Kasumi-1 (cell line): ENCODE measurements around the gene OGFOD1.
"Not testable (repeated sequence)": the region's sequence is repeated elsewhere in the genome, so short reads cannot be mapped to it uniquely, and the experiment has no call there.

ENCODE experiments used
- DNase-seq, 2 experiments: peaks; one replicate each; lab custom pipeline; 2025; lab: John Stamatoyannopoulos, UW

OGFOD1 gene

DNA sequence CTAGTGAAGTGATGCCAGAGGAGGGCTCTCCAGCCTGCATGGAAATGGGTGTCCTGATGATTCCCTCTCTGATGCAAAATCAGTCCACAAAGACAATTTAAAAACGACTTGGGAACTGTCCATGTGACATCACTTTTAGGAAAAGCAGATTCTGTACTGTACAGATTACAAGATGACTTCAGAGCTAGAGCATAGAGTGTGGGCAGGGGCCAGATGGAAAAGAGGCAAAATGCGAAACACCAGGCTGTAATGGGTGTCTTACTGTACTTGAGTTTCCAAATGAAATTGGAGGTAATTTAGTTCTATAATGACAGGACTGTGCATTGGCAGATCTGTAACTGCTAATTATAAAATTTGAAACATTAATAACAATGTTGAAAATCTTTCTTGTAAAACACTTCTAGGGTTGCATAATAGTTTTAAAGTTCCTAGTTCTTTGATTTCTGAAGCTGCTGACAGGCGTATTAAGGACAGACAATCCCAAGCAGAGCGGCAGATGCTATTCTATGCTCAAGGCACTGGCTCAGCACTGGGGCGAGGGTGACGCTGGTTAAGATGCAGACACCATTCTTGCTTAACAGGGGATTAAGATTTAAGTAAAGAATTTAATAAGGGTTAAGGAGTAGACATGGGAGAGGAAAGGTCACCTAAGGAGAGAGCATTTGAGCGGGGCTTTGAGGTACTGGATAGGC is 29.6 kb downstream of the OGFOD1 start:
- no peak for DNase-seq

GRCh38 chr16:56481468-56482122 is 30.2 kb downstream of the OGFOD1 start:
- no peak for DNase-seq

DNA sequence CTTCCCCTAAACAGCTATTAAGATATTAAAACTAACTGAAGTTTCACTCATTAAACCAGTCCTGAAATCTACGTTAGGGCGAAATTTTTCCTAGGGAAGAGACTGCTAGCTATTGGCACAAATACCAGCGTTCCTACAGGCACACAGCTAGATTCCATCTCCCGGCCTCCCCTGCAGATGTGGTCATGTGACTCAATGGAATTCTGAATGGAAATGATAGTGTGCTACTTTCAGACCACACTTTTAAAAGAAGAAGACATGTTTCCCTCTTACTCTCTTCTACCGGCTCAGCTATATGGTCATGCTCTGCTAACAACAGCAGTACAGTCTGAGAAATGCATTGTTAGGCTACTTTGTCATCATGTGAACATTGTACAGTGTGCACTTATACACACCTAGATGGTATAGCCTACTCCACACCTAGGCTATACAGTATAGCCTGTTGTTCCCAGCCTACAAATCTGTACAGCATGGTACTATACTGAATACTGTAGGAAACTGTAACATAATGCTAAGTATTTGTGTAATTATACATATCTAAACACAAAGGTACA is 31.4 kb downstream of the OGFOD1 start:
- DNase-seq: no peak

DNA sequence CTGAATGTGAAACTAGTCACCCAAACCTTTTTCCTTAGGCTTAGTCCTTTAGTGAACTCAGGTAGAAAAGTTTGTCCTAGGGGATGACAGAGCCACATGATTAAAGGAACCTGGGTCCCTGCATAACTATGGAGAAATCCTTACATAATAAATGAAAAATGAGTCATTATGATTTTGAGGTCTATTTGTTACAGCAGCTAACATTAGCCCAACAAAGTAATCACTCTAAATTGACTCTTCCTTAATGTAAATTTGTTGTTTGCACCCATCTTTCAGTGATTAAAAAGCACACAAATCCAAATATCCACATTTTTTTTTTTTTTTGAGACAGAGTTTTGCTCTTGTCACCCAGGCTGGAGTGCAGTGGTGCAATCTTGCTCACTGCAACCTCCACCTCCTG is 32.0 kb downstream of the OGFOD1 start:
- no peak for DNase-seq

GRCh38 chr16:56488035-56488434 is 36.7 kb downstream of the OGFOD1 start:
- DNase-seq: no peak

- not testable (repeated sequence) for DNase-seq
Observed at GRCh38 chr16:56488868-56489267, 37.5 kb downstream of the OGFOD1 start.

- no peak for DNase-seq
Observed at GRCh38 chr16:56491657-56492261, 40.4 kb downstream of the OGFOD1 start.

DNA sequence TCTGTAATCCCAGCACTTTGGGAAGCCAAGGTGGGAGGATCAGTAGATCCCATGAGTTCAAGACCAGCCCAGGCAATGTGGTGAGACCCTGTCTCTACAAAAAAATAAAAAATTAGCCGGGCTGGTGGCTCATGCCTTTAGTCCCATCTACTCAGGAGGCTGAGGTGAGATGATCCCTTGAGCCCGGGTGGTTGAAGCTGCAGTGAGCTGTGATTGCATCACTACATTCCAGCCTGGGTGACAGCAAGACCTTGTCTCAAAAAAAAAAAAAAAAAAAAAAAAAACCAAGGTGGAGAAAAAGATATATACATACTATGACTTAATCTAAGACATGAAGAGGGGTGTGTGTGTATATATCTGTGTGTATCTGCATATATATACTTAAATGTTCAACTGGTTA is 41.8 kb downstream of the OGFOD1 start:
- no peak for DNase-seq

GRCh38 chr16:56493815-56494214 is 42.5 kb downstream of the OGFOD1 start:
- DNase-seq: no peak

GRCh38 chr16:56505181-56505580 is 53.8 kb downstream of the OGFOD1 start:
- DNase-seq: no peak

DNA sequence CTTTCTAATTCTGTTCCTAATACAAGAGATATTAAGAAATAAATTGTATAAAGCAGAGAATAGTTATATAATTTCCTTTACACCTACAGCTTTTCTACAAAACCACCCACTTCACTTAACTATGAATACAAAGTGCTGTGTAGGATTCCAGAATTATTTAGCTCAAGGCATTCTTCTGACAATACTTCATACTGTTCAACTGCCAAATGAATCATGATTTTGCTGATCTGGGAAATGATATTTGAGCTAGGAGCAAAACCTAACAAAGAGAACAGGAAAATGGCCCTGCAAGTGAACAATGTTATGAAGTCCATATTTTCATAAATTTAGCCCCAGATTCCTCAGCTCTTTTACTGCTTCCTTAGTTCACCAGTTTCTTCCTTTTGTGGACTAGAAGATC is 55.6 kb downstream of the OGFOD1 start:
- no peak for DNase-seq

- DNase-seq: no peak
Observed at GRCh38 chr16:56510544-56510943, 59.2 kb downstream of the OGFOD1 start.

DNA sequence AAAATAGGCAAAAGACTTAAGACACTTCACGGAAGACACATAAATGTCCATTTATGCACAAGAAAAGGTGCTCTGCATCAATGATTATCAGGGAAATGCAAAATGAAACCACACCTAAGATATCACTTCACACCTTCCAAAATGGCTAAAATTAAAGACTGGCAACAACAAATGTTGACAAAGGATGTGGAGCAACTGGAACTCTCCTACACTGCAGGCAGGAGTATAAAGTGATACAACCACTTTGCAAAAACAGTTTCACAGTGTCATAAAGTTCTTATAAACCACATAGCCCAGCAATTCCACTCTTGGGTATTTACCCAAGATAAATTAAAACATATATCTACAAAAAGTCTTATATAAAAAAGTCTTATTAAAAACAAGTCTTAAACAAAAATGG is 60.7 kb downstream of the OGFOD1 start:
- no peak for DNase-seq

DNA sequence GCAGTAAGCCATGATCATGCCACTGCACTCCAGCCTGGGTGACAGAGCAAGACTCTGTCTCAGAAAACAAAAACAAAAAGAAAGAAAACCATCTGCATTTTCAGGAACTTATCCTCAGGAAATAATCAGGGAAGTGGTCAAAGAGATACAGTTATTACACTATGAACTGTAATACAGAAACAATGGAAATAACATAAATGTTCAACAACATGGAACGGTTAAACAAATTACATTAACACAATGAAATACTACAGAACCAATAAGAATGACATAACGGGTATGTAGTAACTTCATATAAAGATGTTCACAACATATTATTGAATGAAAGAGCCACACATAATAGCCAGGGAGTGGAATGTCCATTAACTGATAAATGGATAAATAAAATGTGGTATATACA is 61.7 kb downstream of the OGFOD1 start:
- no peak for DNase-seq

- DNase-seq: peak; percentile 76 to 90
Observed at GRCh38 chr16:56513972-56514371, 62.6 kb downstream of the OGFOD1 start.

- no peak for DNase-seq
Observed at GRCh38 chr16:56514845-56515244, 63.5 kb downstream of the OGFOD1 start.

GRCh38 chr16:56515665-56516064 is 64.3 kb downstream of the OGFOD1 start:
- DNase-seq: no peak

GRCh38 chr16:56517206-56517605 is 65.9 kb downstream of the OGFOD1 start:
- DNase-seq: no peak

DNA sequence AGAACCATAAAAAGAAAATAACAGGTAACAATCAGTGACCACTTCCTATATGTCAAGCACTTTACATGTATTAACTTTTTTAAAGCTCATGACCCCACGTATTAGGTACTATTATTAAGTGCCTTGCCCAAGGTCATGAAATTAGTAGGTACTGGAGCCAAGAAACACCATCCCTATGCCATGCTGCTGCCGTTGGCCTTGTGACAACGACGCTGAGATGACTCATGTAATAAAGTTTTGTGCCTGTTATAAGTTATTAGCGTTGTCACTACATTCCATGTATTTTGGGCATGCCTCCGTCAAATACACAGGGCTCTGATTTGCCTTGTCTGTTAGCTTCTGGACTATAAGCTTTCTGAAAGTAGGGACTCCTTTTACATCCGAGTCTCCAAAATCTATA is 67.1 kb downstream of the OGFOD1 start:
- DNase-seq: no peak

GRCh38 chr16:56519459-56520250 is 68.3 kb downstream of the OGFOD1 start, which contains the start of gene BBS2:
TSS of gene BBS2 (minus strand) at chr16:56520024. CDS start at chr16:56519862, 162 bp downstream.
- peak; percentile 61 to 65 for DNase-seq

- no peak for DNase-seq
Observed at GRCh38 chr16:56520251-56520577, 68.9 kb downstream of the OGFOD1 start.

GRCh38 chr16:56525236-56525635 is 73.9 kb downstream of the OGFOD1 start:
- no peak for DNase-seq
